Type B pancreatic cell (in vitro differentiated cells): ENCODE measurements around the gene DNAH14. TPM values are rescaled to one million over a fixed set of nuclear protein-coding genes. Genes with fewer than 3 reads are reported as not detected.
"Not testable (repeated sequence)": the region's sequence is repeated elsewhere in the genome, so short reads cannot be mapped to it uniquely, and the experiment has no call there.

ENCODE experiments used
- DNase-seq: peaks from one replicate; pipeline ENCODE4 v3.0.0; 2021; ENCODE audit warnings: mixed read lengths; ENCODE audit not compliant: unreplicated experiment; ENCODE audit errors: extremely low spot score
- H3K27ac Mint-ChIP-seq: 2 replicates; pipeline ENCODE4 v1.8.0; 2021; ENCODE audit warnings: mild to moderate bottlenecking, mixed read lengths
- H3K27me3 Mint-ChIP-seq: 2 replicates; pipeline ENCODE4 v1.8.0; 2021; ENCODE audit warnings: mixed read lengths
- H3K36me3 Mint-ChIP-seq: 2 replicates; pipeline ENCODE4 v1.8.0; 2021; ENCODE audit warnings: mixed read lengths
- H3K4me1 Mint-ChIP-seq: one replicate; pipeline ENCODE4 v1.8.0; 2021; ENCODE audit warnings: mixed read lengths; ENCODE audit not compliant: unreplicated experiment
- H3K4me3 Mint-ChIP-seq: 2 replicates; pipeline ENCODE4 v1.8.0; 2021; ENCODE audit warnings: mild to moderate bottlenecking, mixed read lengths
- H3K9me3 Mint-ChIP-seq: 2 replicates; pipeline ENCODE4 v1.8.0; 2021; ENCODE audit warnings: mixed read lengths
- total RNA-seq: library from RNA; stranded (reverse); gene quantifications from 2 replicates; pipeline ENCODE4 v1.2.1, GENCODE V29; 2021; ENCODE audit warnings: low replicate concordance
- TF ChIP-seq, protein P1 (sequence below): fragments of 200-600 bp; sonication (generic); conservative IDR thresholded peaks from 2 replicates; pipeline ENCODE4 v1.5.0; 2021; ENCODE audit warnings: antibody characterized with exemption, mild to moderate bottlenecking

Gene DNAH14
- total RNA-seq, 1 donor from 2014 or later = 42.1 TPM

- Mint-ChIP-seq H3K27ac (peak overlapping the region; percentile 25), H3K4me1 (no peaks in the 10 kb centered on the region), H3K36me3 (peaks cover 5% of the 10 kb centered on the region), H3K27me3 (no peaks in the 10 kb centered on the region), H3K4me3 (no peak overlapping the region), H3K9me3 (no peaks in the 10 kb centered on the region)
- TF ChIP-seq, protein P1, sequence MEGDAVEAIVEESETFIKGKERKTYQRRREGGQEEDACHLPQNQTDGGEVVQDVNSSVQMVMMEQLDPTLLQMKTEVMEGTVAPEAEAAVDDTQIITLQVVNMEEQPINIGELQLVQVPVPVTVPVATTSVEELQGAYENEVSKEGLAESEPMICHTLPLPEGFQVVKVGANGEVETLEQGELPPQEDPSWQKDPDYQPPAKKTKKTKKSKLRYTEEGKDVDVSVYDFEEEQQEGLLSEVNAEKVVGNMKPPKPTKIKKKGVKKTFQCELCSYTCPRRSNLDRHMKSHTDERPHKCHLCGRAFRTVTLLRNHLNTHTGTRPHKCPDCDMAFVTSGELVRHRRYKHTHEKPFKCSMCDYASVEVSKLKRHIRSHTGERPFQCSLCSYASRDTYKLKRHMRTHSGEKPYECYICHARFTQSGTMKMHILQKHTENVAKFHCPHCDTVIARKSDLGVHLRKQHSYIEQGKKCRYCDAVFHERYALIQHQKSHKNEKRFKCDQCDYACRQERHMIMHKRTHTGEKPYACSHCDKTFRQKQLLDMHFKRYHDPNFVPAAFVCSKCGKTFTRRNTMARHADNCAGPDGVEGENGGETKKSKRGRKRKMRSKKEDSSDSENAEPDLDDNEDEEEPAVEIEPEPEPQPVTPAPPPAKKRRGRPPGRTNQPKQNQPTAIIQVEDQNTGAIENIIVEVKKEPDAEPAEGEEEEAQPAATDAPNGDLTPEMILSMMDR = no peak
- no peak for DNase-seq
Observed at GRCh38 chr1:225156254-225156653, 226.8 kb downstream of the DNAH14 start.

GRCh38 chr1:225158291-225158690 lies 228.8 kb downstream of the DNAH14 start:
- DNase-seq = no peak
- no peak overlapping the region for H3K27ac Mint-ChIP-seq
- H3K9me3 Mint-ChIP-seq = no peaks in the 10 kb centered on the region
- no peaks in the 10 kb centered on the region for H3K4me1 Mint-ChIP-seq
- TF ChIP-seq, protein P1 = no peak
- no peaks in the 10 kb centered on the region for H3K27me3 Mint-ChIP-seq
- H3K36me3 Mint-ChIP-seq = peaks cover 8% of the 10 kb centered on the region
- no peak overlapping the region for H3K4me3 Mint-ChIP-seq

- DNase-seq = no peak
- Mint-ChIP-seq H3K9me3 (no peaks in the 10 kb centered on the region), H3K27me3 (no peaks in the 10 kb centered on the region), H3K4me1 (no peaks in the 10 kb centered on the region), H3K36me3 (peaks cover 9% of the 10 kb centered on the region), H3K4me3 (no peak overlapping the region), H3K27ac (no peak overlapping the region)
- TF ChIP-seq, protein P1 = no peak
Observed at GRCh38 chr1:225159793-225160192, 230.3 kb downstream of the DNAH14 start.

- Mint-ChIP-seq H3K36me3 (peaks cover 24% of the 10 kb centered on the region), H3K9me3 (peaks cover 29% of the 10 kb centered on the region)
- DNase-seq, H3K27me3 Mint-ChIP-seq, H3K27ac Mint-ChIP-seq, H3K4me3 Mint-ChIP-seq, H3K4me1 Mint-ChIP-seq: not testable (repeated sequence)
Observed at GRCh38 chr1:225177409-225177808, 247.9 kb downstream of the DNAH14 start.

GRCh38 chr1:225179686-225180085 lies 250.2 kb downstream of the DNAH14 start:
- Mint-ChIP-seq H3K4me3 (no peak overlapping the region), H3K4me1 (no peaks in the 10 kb centered on the region), H3K9me3 (peaks cover 29% of the 10 kb centered on the region), H3K36me3 (peaks cover 24% of the 10 kb centered on the region), H3K27ac (no peak overlapping the region), H3K27me3 (no peaks in the 10 kb centered on the region)
- TF ChIP-seq, protein P1 = no peak
- no peak for DNase-seq

GRCh38 chr1:225182716-225183115 lies 253.2 kb downstream of the DNAH14 start:
- H3K9me3 Mint-ChIP-seq = peaks cover 21% of the 10 kb centered on the region
- TF ChIP-seq, protein P1 = no peak
- no peak for DNase-seq
- H3K4me1 Mint-ChIP-seq = no peaks in the 10 kb centered on the region
- H3K4me3 Mint-ChIP-seq = no peak overlapping the region
- peaks cover 13% of the 10 kb centered on the region for H3K36me3 Mint-ChIP-seq
- no peak overlapping the region for H3K27ac Mint-ChIP-seq
- H3K27me3 Mint-ChIP-seq = no peaks in the 10 kb centered on the region
